ENCODE results near the gene FAM89B.

DNA sequence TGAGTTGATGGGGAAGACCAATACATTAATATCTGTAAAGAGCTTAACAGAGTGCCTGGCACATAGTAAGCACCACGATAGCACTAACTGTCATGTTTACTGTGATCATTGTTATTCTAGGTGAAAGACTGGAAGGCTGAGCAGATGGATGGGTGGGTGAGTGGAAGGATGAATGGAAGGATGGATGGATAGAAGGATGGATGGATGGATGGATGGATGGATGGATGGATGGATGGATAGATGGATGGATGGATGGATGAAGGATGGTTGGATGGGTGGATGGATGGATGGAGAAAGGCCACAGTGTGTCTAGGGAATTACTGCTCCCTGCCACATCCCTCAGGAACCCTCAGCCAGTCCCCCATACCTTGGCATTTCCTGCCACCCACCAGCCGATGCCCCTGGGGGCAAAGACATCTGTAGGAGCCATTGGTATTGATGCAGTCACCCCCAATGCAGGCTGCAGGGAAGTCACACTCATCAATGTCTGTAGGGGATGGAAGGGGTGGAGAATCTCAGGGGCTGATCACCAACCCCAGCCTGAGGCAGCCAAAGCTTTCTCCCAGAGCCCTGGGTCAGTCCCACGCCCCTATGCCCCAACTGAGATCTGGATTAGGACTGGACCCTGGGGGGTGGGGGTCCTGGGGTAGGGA is 29.5 kb upstream of the FAM89B start:
- TF ChIP-seq, protein P1, sequence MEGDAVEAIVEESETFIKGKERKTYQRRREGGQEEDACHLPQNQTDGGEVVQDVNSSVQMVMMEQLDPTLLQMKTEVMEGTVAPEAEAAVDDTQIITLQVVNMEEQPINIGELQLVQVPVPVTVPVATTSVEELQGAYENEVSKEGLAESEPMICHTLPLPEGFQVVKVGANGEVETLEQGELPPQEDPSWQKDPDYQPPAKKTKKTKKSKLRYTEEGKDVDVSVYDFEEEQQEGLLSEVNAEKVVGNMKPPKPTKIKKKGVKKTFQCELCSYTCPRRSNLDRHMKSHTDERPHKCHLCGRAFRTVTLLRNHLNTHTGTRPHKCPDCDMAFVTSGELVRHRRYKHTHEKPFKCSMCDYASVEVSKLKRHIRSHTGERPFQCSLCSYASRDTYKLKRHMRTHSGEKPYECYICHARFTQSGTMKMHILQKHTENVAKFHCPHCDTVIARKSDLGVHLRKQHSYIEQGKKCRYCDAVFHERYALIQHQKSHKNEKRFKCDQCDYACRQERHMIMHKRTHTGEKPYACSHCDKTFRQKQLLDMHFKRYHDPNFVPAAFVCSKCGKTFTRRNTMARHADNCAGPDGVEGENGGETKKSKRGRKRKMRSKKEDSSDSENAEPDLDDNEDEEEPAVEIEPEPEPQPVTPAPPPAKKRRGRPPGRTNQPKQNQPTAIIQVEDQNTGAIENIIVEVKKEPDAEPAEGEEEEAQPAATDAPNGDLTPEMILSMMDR (IDR thresholded peaks at IDR 0.05; ENCODE audit: low read length) = no peak
- TF ChIP-seq EZH2phosphoT487 (IDR thresholded peaks at IDR 0.05; ENCODE audit: low read length) = no peak
- no peak for TF ChIP-seq EZH2 (optimal IDR thresholded peaks at IDR 0.05; ENCODE audit: low read depth, low read length)

All from MM.1S (cell line).